ENCODE measurements around the gene WFS1.

Gene WFS1

GRCh38 chr4:6341696-6342095, 72.0 kb downstream of the WFS1 start:
- DNase-seq = no peak

GRCh38 chr4:6342530-6343293, 73.1 kb downstream of the WFS1 start:
- no peak for DNase-seq

- no peak for DNase-seq
These were observed 74.3 kb downstream of the WFS1 start for GRCh38 chr4:6343939-6344408.

GRCh38 chr4:6345096-6345830, 75.6 kb downstream of the WFS1 start:
- no peak for DNase-seq

GRCh38 chr4:6345866-6346265, 76.2 kb downstream of the WFS1 start:
- DNase-seq = no peak

GRCh38 chr4:6346373-6347110, 76.9 kb downstream of the WFS1 start:
- DNase-seq = no peak

GRCh38 chr4:6347511-6348045, 77.9 kb downstream of the WFS1 start:
- DNase-seq = no peak

GRCh38 chr4:6348408-6348807, 78.8 kb downstream of the WFS1 start:
- DNase-seq = no peak

GRCh38 chr4:6349896-6350603, 80.4 kb downstream of the WFS1 start:
- DNase-seq = no peak

- no peak for DNase-seq
These were observed 81.0 kb downstream of the WFS1 start for GRCh38 chr4:6350646-6351045.

- DNase-seq = no peak
These were observed 81.8 kb downstream of the WFS1 start for GRCh38 chr4:6351246-6352000.

- DNase-seq = no peak
These were observed 82.5 kb downstream of the WFS1 start for GRCh38 chr4:6352031-6352692.
